OCI-LY1 (cell line): ENCODE data around the gene SNRNP35.

ENCODE experiments used
- EZH2 ChIP-seq: fragments of 200-600 bp; sonication (generic), shearing (Covaris generic); IDR thresholded peaks from 2 replicates; pipeline ENCODE4 v1.8.0; 2017; ENCODE audit warnings: borderline replicate concordance, mixed run types, mild to moderate bottlenecking, antibody characterized with exemption, low read length, moderate library complexity, mixed read lengths
- TF ChIP-seq, protein P1 (sequence below): fragments of 200-600 bp; sonication (generic), shearing (Covaris generic); IDR thresholded peaks from 2 replicates; pipeline ENCODE4 v1.5.1; 2017; ENCODE audit warnings: mild to moderate bottlenecking, antibody characterized with exemption, low read length, moderate library complexity, mixed read lengths

DNA sequence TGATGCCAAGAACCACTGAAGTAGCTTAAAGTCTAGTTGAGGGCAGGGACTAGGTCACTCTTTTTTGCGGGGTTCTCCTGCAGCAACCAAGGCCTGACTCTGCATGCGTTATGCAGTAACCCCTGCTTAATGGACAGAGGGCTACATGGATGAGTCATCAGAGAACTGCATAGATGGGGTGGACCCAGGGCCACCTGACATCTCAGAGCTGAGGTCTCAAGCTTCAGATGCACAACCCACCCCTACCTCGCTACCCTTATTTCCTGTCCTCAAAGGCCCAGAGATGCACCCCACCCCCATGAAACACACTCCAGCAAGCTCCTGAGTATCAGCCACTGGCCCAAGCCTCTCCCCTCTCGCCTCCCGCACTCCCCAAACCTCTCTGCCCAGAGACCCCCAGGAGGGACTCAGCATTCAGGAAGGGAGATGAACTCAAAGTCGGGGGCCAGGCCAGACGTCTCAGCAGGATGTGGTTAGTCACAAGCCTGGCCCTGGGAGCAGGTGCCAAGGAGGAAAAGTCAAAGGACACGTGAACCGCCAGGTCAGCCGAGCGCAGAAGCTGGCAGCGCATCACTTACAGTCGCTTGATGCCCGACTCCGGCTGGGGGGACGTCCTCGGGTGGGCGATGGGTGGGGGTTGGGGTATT, 25.8 kb downstream of the SNRNP35 start:
- TF ChIP-seq, protein P1, sequence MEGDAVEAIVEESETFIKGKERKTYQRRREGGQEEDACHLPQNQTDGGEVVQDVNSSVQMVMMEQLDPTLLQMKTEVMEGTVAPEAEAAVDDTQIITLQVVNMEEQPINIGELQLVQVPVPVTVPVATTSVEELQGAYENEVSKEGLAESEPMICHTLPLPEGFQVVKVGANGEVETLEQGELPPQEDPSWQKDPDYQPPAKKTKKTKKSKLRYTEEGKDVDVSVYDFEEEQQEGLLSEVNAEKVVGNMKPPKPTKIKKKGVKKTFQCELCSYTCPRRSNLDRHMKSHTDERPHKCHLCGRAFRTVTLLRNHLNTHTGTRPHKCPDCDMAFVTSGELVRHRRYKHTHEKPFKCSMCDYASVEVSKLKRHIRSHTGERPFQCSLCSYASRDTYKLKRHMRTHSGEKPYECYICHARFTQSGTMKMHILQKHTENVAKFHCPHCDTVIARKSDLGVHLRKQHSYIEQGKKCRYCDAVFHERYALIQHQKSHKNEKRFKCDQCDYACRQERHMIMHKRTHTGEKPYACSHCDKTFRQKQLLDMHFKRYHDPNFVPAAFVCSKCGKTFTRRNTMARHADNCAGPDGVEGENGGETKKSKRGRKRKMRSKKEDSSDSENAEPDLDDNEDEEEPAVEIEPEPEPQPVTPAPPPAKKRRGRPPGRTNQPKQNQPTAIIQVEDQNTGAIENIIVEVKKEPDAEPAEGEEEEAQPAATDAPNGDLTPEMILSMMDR = no peak
- TF ChIP-seq EZH2 = no peak
